MM.1S (cell line): ENCODE results near the gene ZNF329.

ENCODE experiments used
- DNase-seq: peaks from one replicate; pipeline ENCODE4 v3.0.0-alpha.2; 2015
- H2AFZ ChIP-seq: fragments of 300-600 bp; sonication (generic); 2 replicates; pipeline ENCODE4 v1.6.0; 2016; ENCODE audit warnings: antibody characterized with exemption, low read length
- H3F3A ChIP-seq: fragments of 300-600 bp; sonication (generic); 2 replicates; pipeline ENCODE4 v1.6.1; 2016; ENCODE audit warnings: mild to moderate bottlenecking, antibody characterized with exemption, low read length, moderate library complexity, mixed read lengths; ENCODE audit not compliant: insufficient read depth
- H3K27ac ChIP-seq: fragments of 300-600 bp; sonication (generic); 2 replicates; pipeline ENCODE4 v1.5.1; 2016; ENCODE audit warnings: mild to moderate bottlenecking, low read length
- H3K27me3 ChIP-seq: fragments of 300-600 bp; sonication (generic); replicated peaks from 2 replicates; pipeline ENCODE4 v1.6.0; 2016; ENCODE audit warnings: low read length; ENCODE audit not compliant: insufficient read depth
- H3K36me3 ChIP-seq: fragments of 300-600 bp; sonication (generic); replicated peaks from 2 replicates; pipeline ENCODE4 v1.6.1; 2016; ENCODE audit warnings: mild to moderate bottlenecking, low read length, mixed read lengths; ENCODE audit not compliant: insufficient read depth
- H3K4me1 ChIP-seq: fragments of 300-600 bp; sonication (generic); 2 replicates; pipeline ENCODE4 v1.6.1; 2016; ENCODE audit warnings: low read length, mixed read lengths
- H3K4me2 ChIP-seq: fragments of 300-600 bp; sonication (generic); 2 replicates; pipeline ENCODE4 v1.6.0; 2016; ENCODE audit warnings: low read depth, low read length
- H3K4me3 ChIP-seq: fragments of 300-600 bp; sonication (generic); 2 replicates; pipeline ENCODE4 v1.5.1; 2016; ENCODE audit warnings: low read length, mixed read lengths
- H3K79me2 ChIP-seq: fragments of 300-600 bp; sonication (generic); 2 replicates; pipeline ENCODE4 v1.6.1; 2016; ENCODE audit warnings: mixed run types, low read length, mixed read lengths
- H3K9ac ChIP-seq: fragments of 300-600 bp; sonication (generic); 2 replicates; pipeline ENCODE4 v1.6.1; 2016; ENCODE audit warnings: low read length, mixed read lengths
- H3K9me2 ChIP-seq: fragments of 300-600 bp; sonication (generic); replicated peaks from 2 replicates; pipeline ENCODE4 v1.6.1; 2016; ENCODE audit warnings: mild to moderate bottlenecking, low read length, mixed read lengths; ENCODE audit not compliant: insufficient read depth
- H3K9me3 ChIP-seq: fragments of 300-600 bp; sonication (generic); replicated peaks from 2 replicates; pipeline ENCODE4 v1.6.1; 2016; ENCODE audit warnings: mild to moderate bottlenecking, low read length, mixed read lengths; ENCODE audit not compliant: insufficient read depth
- H4K20me1 ChIP-seq: fragments of 300-600 bp; sonication (generic); 2 replicates; pipeline ENCODE4 v1.6.1; 2016; ENCODE audit warnings: mild to moderate bottlenecking, low read length, moderate library complexity, mixed read lengths; ENCODE audit not compliant: insufficient read depth
- EZH2 ChIP-seq: fragments of 300-600 bp; sonication (generic); optimal IDR thresholded peaks from 2 replicates; pipeline ENCODE3; 2017; ENCODE audit warnings: low read depth, mild to moderate bottlenecking, antibody characterized with exemption, low read length, mixed read lengths
- EZH2phosphoT487 ChIP-seq: fragments of 300-600 bp; sonication (generic); IDR thresholded peaks from 2 replicates; pipeline ENCODE4 v1.6.1; 2018; ENCODE audit warnings: antibody characterized with exemption, low read length
- TF ChIP-seq, protein P1 (sequence below): fragments of 300-600 bp; sonication (generic); IDR thresholded peaks from 2 replicates; pipeline ENCODE4 v1.5.1; 2016; ENCODE audit warnings: antibody characterized with exemption, low read length, mixed read lengths

ZNF329 gene

DNA sequence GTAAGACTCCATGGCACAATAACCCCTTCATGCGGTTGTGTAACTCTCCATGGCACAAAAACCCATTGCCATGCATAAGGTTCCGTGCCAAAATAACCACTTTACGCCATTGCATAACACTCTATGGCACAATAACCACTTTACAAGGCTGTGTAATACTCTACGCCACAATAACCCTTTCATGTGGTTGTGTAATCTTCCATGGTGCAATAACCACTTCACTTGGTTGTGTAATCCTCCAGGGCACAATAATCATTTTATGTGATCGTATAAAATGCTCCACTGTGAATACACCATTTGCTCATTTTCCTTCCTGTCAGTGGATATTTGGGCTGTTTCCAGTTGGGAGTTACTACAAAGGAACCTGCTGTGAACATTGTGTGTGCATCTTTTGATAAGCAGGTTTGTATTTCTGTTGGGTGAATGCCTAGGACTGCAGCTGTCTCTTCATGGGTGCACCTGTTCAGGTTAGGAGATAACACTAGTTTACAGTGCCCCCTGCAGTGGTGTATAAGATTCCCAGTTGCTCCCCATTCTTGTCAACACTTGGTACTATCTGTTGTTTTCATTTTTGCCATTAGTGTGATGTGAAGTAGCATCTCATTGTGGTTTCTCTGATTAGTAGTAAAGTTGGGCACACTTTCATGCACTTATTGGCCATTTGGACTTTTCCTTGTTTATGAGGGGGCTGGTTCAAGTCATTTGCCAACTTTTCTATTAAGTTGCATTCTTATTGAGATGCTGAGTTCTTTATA lies 31.4 kb downstream of the ZNF329 start:
- H3K79me2 ChIP-seq: no peaks in the 10 kb centered on the region
- H3K9ac ChIP-seq: no peak overlapping the region
- H3K4me1 ChIP-seq: no peaks in the 10 kb centered on the region
- no peak overlapping the region for H3K4me3 ChIP-seq
- H3K36me3 ChIP-seq: no peaks in the 10 kb centered on the region
- no peak overlapping the region for H2AFZ ChIP-seq
- TF ChIP-seq EZH2phosphoT487 (no peak), EZH2 (no peak)
- TF ChIP-seq, protein P1, sequence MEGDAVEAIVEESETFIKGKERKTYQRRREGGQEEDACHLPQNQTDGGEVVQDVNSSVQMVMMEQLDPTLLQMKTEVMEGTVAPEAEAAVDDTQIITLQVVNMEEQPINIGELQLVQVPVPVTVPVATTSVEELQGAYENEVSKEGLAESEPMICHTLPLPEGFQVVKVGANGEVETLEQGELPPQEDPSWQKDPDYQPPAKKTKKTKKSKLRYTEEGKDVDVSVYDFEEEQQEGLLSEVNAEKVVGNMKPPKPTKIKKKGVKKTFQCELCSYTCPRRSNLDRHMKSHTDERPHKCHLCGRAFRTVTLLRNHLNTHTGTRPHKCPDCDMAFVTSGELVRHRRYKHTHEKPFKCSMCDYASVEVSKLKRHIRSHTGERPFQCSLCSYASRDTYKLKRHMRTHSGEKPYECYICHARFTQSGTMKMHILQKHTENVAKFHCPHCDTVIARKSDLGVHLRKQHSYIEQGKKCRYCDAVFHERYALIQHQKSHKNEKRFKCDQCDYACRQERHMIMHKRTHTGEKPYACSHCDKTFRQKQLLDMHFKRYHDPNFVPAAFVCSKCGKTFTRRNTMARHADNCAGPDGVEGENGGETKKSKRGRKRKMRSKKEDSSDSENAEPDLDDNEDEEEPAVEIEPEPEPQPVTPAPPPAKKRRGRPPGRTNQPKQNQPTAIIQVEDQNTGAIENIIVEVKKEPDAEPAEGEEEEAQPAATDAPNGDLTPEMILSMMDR: no peak
- no peaks in the 10 kb centered on the region for H3F3A ChIP-seq
- H3K9me2 ChIP-seq: no peaks in the 10 kb centered on the region
- H3K27me3 ChIP-seq: no peaks in the 10 kb centered on the region
- H4K20me1 ChIP-seq: no peaks in the 10 kb centered on the region
- no peaks in the 10 kb centered on the region for H3K9me3 ChIP-seq
- no peak overlapping the region for H3K4me2 ChIP-seq
- H3K27ac ChIP-seq: no peak overlapping the region
- DNase-seq: no peak

DNA sequence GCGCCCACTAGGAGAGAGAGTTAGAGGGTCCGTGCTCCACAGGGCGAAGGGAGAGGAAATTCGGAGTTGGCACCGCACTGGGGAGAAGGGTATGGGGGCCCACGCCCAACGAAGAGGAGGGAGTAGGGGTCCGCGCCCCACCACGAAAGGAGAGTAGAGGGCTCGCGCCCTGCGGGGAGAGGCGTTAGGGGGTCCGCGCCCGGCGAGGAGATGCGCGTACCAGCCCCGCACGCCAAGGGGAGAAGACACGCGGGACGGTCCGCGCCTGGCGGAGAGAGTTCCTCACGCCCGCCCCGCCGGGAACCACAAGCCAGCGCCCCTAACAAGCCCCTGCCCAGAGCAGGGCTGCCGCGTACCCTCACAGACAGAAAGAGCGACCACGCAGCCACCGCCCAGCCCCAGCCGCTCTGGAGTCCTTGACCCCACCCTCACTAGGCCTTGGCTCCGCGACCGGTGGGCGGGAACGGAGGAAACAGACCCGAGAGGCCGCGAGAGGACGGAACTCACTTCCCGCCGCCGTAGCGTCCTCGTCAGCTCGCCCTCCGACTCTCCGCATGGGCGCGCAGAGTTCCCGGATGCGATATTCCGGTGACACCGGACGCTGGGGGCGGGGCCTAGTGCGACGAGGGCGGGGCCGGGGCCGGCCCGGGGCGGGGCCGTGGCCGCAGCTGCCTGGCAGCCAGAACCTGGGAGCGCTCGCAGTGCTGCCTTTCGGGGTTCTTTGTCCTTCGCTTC lies 32.6 kb downstream of the ZNF329 start:
- no peak overlapping the region for H2AFZ ChIP-seq

DNA sequence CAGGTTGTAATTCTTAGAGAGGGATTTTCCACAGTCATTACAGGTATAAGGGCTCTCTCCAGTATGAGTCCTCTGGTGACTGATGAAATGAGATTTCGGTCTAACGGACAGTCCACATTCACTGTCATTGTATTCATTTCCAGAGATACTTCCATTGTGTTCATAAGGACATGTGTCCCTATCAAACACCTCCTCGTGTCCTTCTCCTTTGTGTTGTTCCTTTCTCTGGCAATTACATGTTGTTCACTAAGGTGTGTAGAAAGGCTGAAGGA lies 42.1 kb downstream of the ZNF329 start:
- H3K4me1 ChIP-seq: no peaks in the 10 kb centered on the region
- H3K9me3 ChIP-seq: no peaks in the 10 kb centered on the region

More for the DNA sequence above, 32.6 kb downstream of the ZNF329 start:
- DNase-seq: no peak
- TF ChIP-seq EZH2: no peak
- no peak for TF ChIP-seq EZH2phosphoT487
- TF ChIP-seq, protein P1: no peak
- no peak overlapping the region for H3K4me3 ChIP-seq
- no peaks in the 10 kb centered on the region for H3K36me3 ChIP-seq
- no peaks in the 10 kb centered on the region for H3K27me3 ChIP-seq
- no peaks in the 10 kb centered on the region for H3K9me2 ChIP-seq
- H3K27ac ChIP-seq: no peak overlapping the region
- H4K20me1 ChIP-seq: no peaks in the 10 kb centered on the region
- no peak overlapping the region for H3K9ac ChIP-seq
- H3K9me3 ChIP-seq: no peaks in the 10 kb centered on the region
- H3K79me2 ChIP-seq: no peaks in the 10 kb centered on the region
- H3K4me1 ChIP-seq: no peaks in the 10 kb centered on the region
- H3F3A ChIP-seq: no peaks in the 10 kb centered on the region
- H3K4me2 ChIP-seq: no peak overlapping the region

More for the DNA sequence above, 42.1 kb downstream of the ZNF329 start:
- H3K4me3 ChIP-seq: no peak overlapping the region
- no peaks in the 10 kb centered on the region for H3K79me2 ChIP-seq
- H3K27ac ChIP-seq: no peak overlapping the region
- H3K36me3 ChIP-seq: no peaks in the 10 kb centered on the region
- H2AFZ ChIP-seq: no peak overlapping the region
- no peak for TF ChIP-seq EZH2phosphoT487
- TF ChIP-seq, protein P1: no peak
- TF ChIP-seq EZH2: no peak
- no peak overlapping the region for H3K9ac ChIP-seq
- DNase-seq: no peak
- H3F3A ChIP-seq: no peaks in the 10 kb centered on the region
- no peaks in the 10 kb centered on the region for H3K9me2 ChIP-seq
- H3K4me2 ChIP-seq: no peak overlapping the region
- no peaks in the 10 kb centered on the region for H3K27me3 ChIP-seq
- no peaks in the 10 kb centered on the region for H4K20me1 ChIP-seq
